ENCODE results near the gene OR5AP2. TPM values are rescaled to one million over a fixed set of nuclear protein-coding genes. Genes with fewer than 3 reads are reported as not detected.

Gene OR5AP2
- polyA plus RNA-seq, 2 of the 4 experiments (the other 2 are of a cell fraction): not detected

DNA sequence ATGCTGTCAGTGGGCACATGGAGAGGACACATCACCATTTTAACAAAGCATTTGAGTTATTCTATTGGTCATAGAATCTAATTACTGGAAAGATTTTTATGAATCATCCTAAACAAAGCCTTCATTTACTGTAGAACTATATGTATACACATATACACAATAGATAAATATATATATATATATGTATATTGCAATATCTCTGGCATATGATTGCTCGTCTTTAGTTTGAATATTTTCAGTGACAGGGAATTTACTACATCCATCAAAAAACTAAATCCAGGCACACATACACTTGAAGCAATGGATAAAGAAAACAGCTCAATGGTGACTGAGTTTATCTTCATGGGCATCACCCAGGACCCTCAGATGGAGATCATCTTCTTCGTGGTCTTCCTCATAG lies 21.1 kb upstream of the OR5AP2 start, which contains the start of gene OR5AR1 (continued):
- TF ChIP-seq NFE2L2 (conservative IDR thresholded peaks at IDR 0.05; ENCODE audit: low read length): no peak
- TF ChIP-seq, protein P1, sequence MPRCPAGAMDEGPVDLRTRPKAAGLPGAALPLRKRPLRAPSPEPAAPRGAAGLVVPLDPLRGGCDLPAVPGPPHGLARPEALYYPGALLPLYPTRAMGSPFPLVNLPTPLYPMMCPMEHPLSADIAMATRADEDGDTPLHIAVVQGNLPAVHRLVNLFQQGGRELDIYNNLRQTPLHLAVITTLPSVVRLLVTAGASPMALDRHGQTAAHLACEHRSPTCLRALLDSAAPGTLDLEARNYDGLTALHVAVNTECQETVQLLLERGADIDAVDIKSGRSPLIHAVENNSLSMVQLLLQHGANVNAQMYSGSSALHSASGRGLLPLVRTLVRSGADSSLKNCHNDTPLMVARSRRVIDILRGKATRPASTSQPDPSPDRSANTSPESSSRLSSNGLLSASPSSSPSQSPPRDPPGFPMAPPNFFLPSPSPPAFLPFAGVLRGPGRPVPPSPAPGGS (IDR thresholded peaks at IDR 0.05): no peak

DNA sequence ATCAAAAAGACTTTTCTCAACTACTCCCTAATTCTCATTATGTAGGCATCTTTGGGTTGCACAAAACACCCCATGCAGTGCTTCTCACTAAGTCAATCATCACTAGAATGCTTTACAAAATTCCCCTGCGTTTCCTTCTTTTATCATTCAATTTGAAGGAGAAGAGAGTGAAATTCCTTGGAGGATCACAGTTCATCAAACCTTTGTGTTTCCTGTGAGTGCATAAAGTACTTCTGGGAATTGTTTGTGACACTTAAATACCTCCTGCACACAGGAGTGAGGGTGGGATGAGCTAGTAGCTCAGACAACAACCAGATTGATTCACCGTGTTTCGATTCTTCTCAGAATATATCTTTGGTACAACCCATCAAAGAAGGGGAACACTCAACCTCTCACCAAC lies 17.5 kb upstream of the OR5AP2 start:
- POLR2A ChIA-PET: no interaction called here
- DNase-seq (ENCODE audit: low read depth in 1 of 2, low spot score in 1 of 2) (no peak), FAIRE-seq (no peak), ATAC-seq (no peak)
- Histone ChIP-seq H3K4me3 (no peak overlapping the region), H3K27ac (no peak overlapping the region), H3K9me3 (no peaks in the 10 kb centered on the region), H3K4me1 (no peaks in the 10 kb centered on the region), H3K4me2 (no peak overlapping the region)
- CTCF ChIA-PET: no interaction called here
- WGBS (ENCODE audit: missing lambda C conversion rate): 47% methylated on average over 3 of the region's 3 CpGs
- TF ChIP-seq SMC3 (IDR thresholded peaks at IDR 0.05) (no peak), CEBPB (IDR thresholded peaks at IDR 0.05) (no peak), HOXB13 (CRISPR knock-in tag; IDR thresholded peaks at IDR 0.05; ENCODE audit: low read depth) (no peak), EHMT2 (IDR thresholded peaks at IDR 0.05; ENCODE audit: low read depth) (no peak), GATA3 (IDR thresholded peaks at IDR 0.05; ENCODE audit: borderline replicate concordance) (no peak), FOXS1 (CRISPR knock-in tag; IDR thresholded peaks at IDR 0.05) (no peak), RNF2 (IDR thresholded peaks at IDR 0.05; ENCODE audit: borderline replicate concordance, low read depth) (no peak), BHLHE40 (IDR thresholded peaks at IDR 0.05; ENCODE audit: low read depth, low read length) (no peak), MYC (IDR thresholded peaks at IDR 0.05; ENCODE audit: borderline replicate concordance, low read length) (no peak), ZC3H11A (IDR thresholded peaks at IDR 0.05) (no peak), FOSL2 (IDR thresholded peaks at IDR 0.05) (no peak), FOSL2 (CRISPR knock-in tag; IDR thresholded peaks at IDR 0.05) (no peak), EP300 (IDR thresholded peaks at IDR 0.05) (no peak)
- TF ChIP-seq, protein P2, sequence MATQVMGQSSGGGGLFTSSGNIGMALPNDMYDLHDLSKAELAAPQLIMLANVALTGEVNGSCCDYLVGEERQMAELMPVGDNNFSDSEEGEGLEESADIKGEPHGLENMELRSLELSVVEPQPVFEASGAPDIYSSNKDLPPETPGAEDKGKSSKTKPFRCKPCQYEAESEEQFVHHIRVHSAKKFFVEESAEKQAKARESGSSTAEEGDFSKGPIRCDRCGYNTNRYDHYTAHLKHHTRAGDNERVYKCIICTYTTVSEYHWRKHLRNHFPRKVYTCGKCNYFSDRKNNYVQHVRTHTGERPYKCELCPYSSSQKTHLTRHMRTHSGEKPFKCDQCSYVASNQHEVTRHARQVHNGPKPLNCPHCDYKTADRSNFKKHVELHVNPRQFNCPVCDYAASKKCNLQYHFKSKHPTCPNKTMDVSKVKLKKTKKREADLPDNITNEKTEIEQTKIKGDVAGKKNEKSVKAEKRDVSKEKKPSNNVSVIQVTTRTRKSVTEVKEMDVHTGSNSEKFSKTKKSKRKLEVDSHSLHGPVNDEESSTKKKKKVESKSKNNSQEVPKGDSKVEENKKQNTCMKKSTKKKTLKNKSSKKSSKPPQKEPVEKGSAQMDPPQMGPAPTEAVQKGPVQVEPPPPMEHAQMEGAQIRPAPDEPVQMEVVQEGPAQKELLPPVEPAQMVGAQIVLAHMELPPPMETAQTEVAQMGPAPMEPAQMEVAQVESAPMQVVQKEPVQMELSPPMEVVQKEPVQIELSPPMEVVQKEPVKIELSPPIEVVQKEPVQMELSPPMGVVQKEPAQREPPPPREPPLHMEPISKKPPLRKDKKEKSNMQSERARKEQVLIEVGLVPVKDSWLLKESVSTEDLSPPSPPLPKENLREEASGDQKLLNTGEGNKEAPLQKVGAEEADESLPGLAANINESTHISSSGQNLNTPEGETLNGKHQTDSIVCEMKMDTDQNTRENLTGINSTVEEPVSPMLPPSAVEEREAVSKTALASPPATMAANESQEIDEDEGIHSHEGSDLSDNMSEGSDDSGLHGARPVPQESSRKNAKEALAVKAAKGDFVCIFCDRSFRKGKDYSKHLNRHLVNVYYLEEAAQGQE (IDR thresholded peaks at IDR 0.05): no peak
- TF ChIP-seq, protein P1 (IDR thresholded peaks at IDR 0.05): no peak
- TF ChIP-seq, protein P3, sequence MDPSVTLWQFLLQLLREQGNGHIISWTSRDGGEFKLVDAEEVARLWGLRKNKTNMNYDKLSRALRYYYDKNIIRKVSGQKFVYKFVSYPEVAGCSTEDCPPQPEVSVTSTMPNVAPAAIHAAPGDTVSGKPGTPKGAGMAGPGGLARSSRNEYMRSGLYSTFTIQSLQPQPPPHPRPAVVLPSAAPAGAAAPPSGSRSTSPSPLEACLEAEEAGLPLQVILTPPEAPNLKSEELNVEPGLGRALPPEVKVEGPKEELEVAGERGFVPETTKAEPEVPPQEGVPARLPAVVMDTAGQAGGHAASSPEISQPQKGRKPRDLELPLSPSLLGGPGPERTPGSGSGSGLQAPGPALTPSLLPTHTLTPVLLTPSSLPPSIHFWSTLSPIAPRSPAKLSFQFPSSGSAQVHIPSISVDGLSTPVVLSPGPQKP (IDR thresholded peaks at IDR 0.05; ENCODE audit: low read depth, low read length): no peak
- TF ChIP-seq, protein P4, sequence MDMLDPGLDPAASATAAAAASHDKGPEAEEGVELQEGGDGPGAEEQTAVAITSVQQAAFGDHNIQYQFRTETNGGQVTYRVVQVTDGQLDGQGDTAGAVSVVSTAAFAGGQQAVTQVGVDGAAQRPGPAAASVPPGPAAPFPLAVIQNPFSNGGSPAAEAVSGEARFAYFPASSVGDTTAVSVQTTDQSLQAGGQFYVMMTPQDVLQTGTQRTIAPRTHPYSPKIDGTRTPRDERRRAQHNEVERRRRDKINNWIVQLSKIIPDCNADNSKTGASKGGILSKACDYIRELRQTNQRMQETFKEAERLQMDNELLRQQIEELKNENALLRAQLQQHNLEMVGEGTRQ (IDR thresholded peaks at IDR 0.05): no peak

All from A549 (cell line).